SK-N-SH (cell line): ENCODE results near the gene NSUN7.

ENCODE experiments used
- CHD2 ChIP-seq: fragments of 150-350 bp; IDR thresholded peaks from 2 replicates; pipeline ENCODE4 v1.6.1; 2018; ENCODE audit warnings: low read length; ENCODE audit not compliant: partially characterized antibody
- GABPA ChIP-seq: IDR thresholded peaks from 2 replicates; pipeline ENCODE4 v1.4.0; 2012; ENCODE audit warnings: low read depth, mild to moderate bottlenecking
- JUND ChIP-seq: IDR thresholded peaks from 2 replicates; pipeline ENCODE4 v1.4.0; 2012
- POLR2AphosphoS5 ChIP-seq: IDR thresholded peaks from 2 replicates; pipeline ENCODE4 v1.6.1; 2012; ENCODE audit warnings: low read depth, low read length
- RAD21 ChIP-seq: IDR thresholded peaks from 2 replicates; pipeline ENCODE4 v1.6.1; 2012; ENCODE audit warnings: mild to moderate bottlenecking, low read length
- TAF1 ChIP-seq: IDR thresholded peaks from 2 replicates; pipeline ENCODE4 v1.6.1; 2012; ENCODE audit warnings: low read depth, mild to moderate bottlenecking, low read length, moderate library complexity, borderline replicate concordance
- USF2 ChIP-seq: fragments of 150-350 bp; IDR thresholded peaks from 2 replicates; pipeline ENCODE4 v1.6.1; 2017; ENCODE audit warnings: antibody characterized with exemption, low read length, low read depth, borderline replicate concordance
- TF ChIP-seq, protein P1 (sequence below): fragments of 200-600 bp; sonication (generic); IDR thresholded peaks from 2 replicates; pipeline ENCODE4 v1.6.1; 2017; ENCODE audit warnings: antibody characterized with exemption, mild to moderate bottlenecking, moderate library complexity

GRCh38 chr4:40710484-40711254 is 39.1 kb upstream of the NSUN7 start:
- TF ChIP-seq RAD21: no peak
- TF ChIP-seq, protein P1, sequence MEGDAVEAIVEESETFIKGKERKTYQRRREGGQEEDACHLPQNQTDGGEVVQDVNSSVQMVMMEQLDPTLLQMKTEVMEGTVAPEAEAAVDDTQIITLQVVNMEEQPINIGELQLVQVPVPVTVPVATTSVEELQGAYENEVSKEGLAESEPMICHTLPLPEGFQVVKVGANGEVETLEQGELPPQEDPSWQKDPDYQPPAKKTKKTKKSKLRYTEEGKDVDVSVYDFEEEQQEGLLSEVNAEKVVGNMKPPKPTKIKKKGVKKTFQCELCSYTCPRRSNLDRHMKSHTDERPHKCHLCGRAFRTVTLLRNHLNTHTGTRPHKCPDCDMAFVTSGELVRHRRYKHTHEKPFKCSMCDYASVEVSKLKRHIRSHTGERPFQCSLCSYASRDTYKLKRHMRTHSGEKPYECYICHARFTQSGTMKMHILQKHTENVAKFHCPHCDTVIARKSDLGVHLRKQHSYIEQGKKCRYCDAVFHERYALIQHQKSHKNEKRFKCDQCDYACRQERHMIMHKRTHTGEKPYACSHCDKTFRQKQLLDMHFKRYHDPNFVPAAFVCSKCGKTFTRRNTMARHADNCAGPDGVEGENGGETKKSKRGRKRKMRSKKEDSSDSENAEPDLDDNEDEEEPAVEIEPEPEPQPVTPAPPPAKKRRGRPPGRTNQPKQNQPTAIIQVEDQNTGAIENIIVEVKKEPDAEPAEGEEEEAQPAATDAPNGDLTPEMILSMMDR: no peak
- TF ChIP-seq TAF1: no peak
- TF ChIP-seq GABPA: no peak
- no peak for TF ChIP-seq CHD2
- TF ChIP-seq POLR2AphosphoS5: no peak
- no peak for TF ChIP-seq JUND
- no peak for TF ChIP-seq USF2
